ENCODE measurements around the gene YPEL2.

DNA sequence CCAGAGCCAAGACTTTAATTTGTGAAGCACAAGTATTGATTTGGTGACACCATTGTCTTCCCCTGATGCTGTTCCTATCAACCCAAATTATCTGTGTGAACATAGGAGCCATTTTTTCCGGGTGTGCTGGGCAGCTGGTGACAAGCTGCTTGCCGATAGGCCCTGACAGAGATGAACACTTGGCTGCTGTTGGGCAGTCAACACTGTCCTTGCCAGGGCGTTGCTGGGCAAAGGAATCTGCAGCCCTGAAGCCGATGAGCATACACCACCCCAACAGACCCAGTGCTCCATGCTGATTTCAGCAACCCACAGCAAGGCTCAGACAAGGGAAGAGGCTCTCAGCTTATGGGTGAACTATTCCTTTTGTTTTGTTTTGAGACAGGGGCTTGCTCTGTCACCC lies 105.4 kb downstream of the YPEL2 start:
- TF ChIP-seq, protein P1, sequence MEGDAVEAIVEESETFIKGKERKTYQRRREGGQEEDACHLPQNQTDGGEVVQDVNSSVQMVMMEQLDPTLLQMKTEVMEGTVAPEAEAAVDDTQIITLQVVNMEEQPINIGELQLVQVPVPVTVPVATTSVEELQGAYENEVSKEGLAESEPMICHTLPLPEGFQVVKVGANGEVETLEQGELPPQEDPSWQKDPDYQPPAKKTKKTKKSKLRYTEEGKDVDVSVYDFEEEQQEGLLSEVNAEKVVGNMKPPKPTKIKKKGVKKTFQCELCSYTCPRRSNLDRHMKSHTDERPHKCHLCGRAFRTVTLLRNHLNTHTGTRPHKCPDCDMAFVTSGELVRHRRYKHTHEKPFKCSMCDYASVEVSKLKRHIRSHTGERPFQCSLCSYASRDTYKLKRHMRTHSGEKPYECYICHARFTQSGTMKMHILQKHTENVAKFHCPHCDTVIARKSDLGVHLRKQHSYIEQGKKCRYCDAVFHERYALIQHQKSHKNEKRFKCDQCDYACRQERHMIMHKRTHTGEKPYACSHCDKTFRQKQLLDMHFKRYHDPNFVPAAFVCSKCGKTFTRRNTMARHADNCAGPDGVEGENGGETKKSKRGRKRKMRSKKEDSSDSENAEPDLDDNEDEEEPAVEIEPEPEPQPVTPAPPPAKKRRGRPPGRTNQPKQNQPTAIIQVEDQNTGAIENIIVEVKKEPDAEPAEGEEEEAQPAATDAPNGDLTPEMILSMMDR (IDR thresholded peaks at IDR 0.05) = no peak
- TF ChIP-seq, protein P2, sequence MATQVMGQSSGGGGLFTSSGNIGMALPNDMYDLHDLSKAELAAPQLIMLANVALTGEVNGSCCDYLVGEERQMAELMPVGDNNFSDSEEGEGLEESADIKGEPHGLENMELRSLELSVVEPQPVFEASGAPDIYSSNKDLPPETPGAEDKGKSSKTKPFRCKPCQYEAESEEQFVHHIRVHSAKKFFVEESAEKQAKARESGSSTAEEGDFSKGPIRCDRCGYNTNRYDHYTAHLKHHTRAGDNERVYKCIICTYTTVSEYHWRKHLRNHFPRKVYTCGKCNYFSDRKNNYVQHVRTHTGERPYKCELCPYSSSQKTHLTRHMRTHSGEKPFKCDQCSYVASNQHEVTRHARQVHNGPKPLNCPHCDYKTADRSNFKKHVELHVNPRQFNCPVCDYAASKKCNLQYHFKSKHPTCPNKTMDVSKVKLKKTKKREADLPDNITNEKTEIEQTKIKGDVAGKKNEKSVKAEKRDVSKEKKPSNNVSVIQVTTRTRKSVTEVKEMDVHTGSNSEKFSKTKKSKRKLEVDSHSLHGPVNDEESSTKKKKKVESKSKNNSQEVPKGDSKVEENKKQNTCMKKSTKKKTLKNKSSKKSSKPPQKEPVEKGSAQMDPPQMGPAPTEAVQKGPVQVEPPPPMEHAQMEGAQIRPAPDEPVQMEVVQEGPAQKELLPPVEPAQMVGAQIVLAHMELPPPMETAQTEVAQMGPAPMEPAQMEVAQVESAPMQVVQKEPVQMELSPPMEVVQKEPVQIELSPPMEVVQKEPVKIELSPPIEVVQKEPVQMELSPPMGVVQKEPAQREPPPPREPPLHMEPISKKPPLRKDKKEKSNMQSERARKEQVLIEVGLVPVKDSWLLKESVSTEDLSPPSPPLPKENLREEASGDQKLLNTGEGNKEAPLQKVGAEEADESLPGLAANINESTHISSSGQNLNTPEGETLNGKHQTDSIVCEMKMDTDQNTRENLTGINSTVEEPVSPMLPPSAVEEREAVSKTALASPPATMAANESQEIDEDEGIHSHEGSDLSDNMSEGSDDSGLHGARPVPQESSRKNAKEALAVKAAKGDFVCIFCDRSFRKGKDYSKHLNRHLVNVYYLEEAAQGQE (IDR thresholded peaks at IDR 0.05; ENCODE audit: insufficient read depth in 1 of 2, low read depth in 2 of 2, low read length in 1 of 2) = no peak
- TF ChIP-seq TCF7L2 (IDR thresholded peaks at IDR 0.05; ENCODE audit: low read depth, low read length) = no peak
- no peak for TF ChIP-seq POLR2AphosphoS5 (IDR thresholded peaks at IDR 0.05; ENCODE audit: low read depth, low read length)
- no peak for TF ChIP-seq SIN3A (IDR thresholded peaks at IDR 0.05; ENCODE audit: borderline replicate concordance, insufficient read depth, low read depth, low read length)

All from Panc1 (cell line).